PFSK-1 (cell line): ENCODE measurements around the gene PRDM16.

Experiments
- FOXP2 ChIP-seq: optimal IDR thresholded peaks from 2 replicates; pipeline ENCODE3; 2011; ENCODE audit warnings: borderline replicate concordance, control low read depth, inconsistent platforms; ENCODE audit not compliant: insufficient read depth; ENCODE audit errors: extremely low read length, extremely low read depth
- POLR2AphosphoS5 ChIP-seq: IDR thresholded peaks from 2 replicates; pipeline ENCODE4 v1.6.1; 2012; ENCODE audit warnings: low read depth, mild to moderate bottlenecking, control low read depth, low read length, moderate library complexity
- SIN3A ChIP-seq: IDR thresholded peaks from 2 replicates; pipeline ENCODE4 v1.6.1; 2012; ENCODE audit warnings: mild to moderate bottlenecking, low read length, moderate library complexity, borderline replicate concordance; ENCODE audit not compliant: insufficient read depth
- TAF1 ChIP-seq: IDR thresholded peaks from 2 replicates; pipeline ENCODE4 v1.6.1; 2012; ENCODE audit warnings: low read length, control low read depth, borderline replicate concordance; ENCODE audit not compliant: insufficient read depth
- TF ChIP-seq, protein P1 (sequence below), 2 experiments: IDR thresholded peaks; 2 replicates each; pipeline versions ENCODE4 v1.6.1 to v1.8.0; 2011 to 2012; ENCODE audit warnings: low read depth in 2 of 2, low read length in 2 of 2, control low read depth in 1 of 2, inconsistent platforms in 1 of 2, mild to moderate bottlenecking in 1 of 2, moderate library complexity in 1 of 2; ENCODE audit not compliant: insufficient read depth in 1 of 2

DNA sequence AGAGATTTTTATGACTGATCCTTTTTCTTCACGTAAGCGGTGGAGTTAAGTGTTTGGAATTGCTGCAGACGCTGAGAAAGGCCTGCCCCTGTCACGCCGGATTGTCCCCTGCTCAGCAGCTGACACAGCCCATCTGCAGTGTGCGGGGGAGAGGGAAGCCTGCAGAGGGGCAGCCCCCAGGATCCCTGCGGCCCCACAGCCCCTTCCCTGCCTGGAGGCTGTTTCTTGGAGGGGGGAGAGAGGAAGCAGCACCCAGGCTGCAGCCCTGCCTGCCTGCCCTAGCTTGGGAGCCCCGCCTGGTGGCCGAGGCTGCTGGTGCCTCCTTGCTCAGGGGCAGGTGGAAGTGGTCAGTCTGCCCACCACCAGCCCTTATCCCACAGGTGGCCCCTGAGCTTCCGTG is 50.7 kb downstream of the PRDM16 start:
- TF ChIP-seq, protein P1, sequence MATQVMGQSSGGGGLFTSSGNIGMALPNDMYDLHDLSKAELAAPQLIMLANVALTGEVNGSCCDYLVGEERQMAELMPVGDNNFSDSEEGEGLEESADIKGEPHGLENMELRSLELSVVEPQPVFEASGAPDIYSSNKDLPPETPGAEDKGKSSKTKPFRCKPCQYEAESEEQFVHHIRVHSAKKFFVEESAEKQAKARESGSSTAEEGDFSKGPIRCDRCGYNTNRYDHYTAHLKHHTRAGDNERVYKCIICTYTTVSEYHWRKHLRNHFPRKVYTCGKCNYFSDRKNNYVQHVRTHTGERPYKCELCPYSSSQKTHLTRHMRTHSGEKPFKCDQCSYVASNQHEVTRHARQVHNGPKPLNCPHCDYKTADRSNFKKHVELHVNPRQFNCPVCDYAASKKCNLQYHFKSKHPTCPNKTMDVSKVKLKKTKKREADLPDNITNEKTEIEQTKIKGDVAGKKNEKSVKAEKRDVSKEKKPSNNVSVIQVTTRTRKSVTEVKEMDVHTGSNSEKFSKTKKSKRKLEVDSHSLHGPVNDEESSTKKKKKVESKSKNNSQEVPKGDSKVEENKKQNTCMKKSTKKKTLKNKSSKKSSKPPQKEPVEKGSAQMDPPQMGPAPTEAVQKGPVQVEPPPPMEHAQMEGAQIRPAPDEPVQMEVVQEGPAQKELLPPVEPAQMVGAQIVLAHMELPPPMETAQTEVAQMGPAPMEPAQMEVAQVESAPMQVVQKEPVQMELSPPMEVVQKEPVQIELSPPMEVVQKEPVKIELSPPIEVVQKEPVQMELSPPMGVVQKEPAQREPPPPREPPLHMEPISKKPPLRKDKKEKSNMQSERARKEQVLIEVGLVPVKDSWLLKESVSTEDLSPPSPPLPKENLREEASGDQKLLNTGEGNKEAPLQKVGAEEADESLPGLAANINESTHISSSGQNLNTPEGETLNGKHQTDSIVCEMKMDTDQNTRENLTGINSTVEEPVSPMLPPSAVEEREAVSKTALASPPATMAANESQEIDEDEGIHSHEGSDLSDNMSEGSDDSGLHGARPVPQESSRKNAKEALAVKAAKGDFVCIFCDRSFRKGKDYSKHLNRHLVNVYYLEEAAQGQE (IDR thresholded peaks at IDR 0.05; ENCODE audit: insufficient read depth in 1 of 2, low read depth in 2 of 2, low read length in 2 of 2): no peak
- TF ChIP-seq SIN3A (no peak), POLR2AphosphoS5 (no peak), TAF1 (no peak), FOXP2 (no peak)
